H1 (cell line): Measurements from ENCODE around the gene KCNJ5.

Source experiments
- ASH2L ChIP-seq: fragments of 200-600, 300-600 bp; sonication (generic); IDR thresholded peaks from one replicate; pipeline ENCODE4 v1.7.1; 2017; ENCODE audit warnings: low read length
- BRCA1 ChIP-seq: IDR thresholded peaks from 2 replicates; pipeline ENCODE4 v1.6.1; 2012; ENCODE audit warnings: low read depth, low read length, improper control_type of control experiment
- CTCF ChIP-seq, 3 experiments: IDR thresholded peaks; 1 replicate in 2 of 3; 2 replicates in 1 of 3; pipeline versions ENCODE4 v1.5.1 to v1.6.1; 2011; ENCODE audit warnings: low read length in 3 of 3, mild to moderate bottlenecking in 3 of 3, inconsistent platforms in 2 of 3, low read depth in 1 of 3, moderate library complexity in 1 of 3; ENCODE audit not compliant: insufficient read depth in 1 of 3; ENCODE audit errors: control extremely low read depth in 1 of 3
- EZH2 ChIP-seq: fragments of 200-600 bp; sonication (generic); IDR thresholded peaks from 2 replicates; pipeline ENCODE4 v1.7.1; 2012; ENCODE audit warnings: low read depth, mild to moderate bottlenecking, moderate library complexity, low read length, inconsistent platforms; ENCODE audit not compliant: severe bottlenecking
- JUN ChIP-seq: IDR thresholded peaks from 2 replicates; pipeline ENCODE4 v1.6.1; 2011; ENCODE audit warnings: low read depth, mild to moderate bottlenecking, improper control_type of control experiment, low read length
- JUND ChIP-seq: IDR thresholded peaks from 2 replicates; pipeline ENCODE4 v1.6.1; 2011; ENCODE audit warnings: mild to moderate bottlenecking, improper control_type of control experiment, low read length
- KDM1A ChIP-seq: fragments of 200-600, 300-600 bp; sonication (generic); IDR thresholded peaks from 2 replicates; pipeline ENCODE4 v1.7.1; 2016; ENCODE audit warnings: mild to moderate bottlenecking, low read length, borderline replicate concordance
- MAFK ChIP-seq: IDR thresholded peaks from 2 replicates; pipeline ENCODE4 v1.6.1; 2012; ENCODE audit warnings: low read depth, mild to moderate bottlenecking, improper control_type of control experiment, low read length
- POLR2A ChIP-seq, 2 experiments: IDR thresholded peaks; 1 replicate in 1 of 2; 2 replicates in 1 of 2; pipeline ENCODE4 v1.6.1; 2011; ENCODE audit warnings: low read depth in 2 of 2, low read length in 2 of 2, mild to moderate bottlenecking in 2 of 2; ENCODE audit errors: control extremely low read depth in 1 of 2
- POLR2AphosphoS5 ChIP-seq: IDR thresholded peaks from 2 replicates; pipeline ENCODE4 v1.6.1; 2011; ENCODE audit warnings: low read depth, low read length
- RAD21 ChIP-seq, 2 experiments: IDR thresholded peaks in 1 of 2; conservative IDR thresholded peaks in 1 of 2; 2 replicates each; pipeline ENCODE4 v1.6.1; 2011; ENCODE audit warnings: low read depth in 2 of 2, low read length in 2 of 2, improper control_type of control experiment in 1 of 2, inconsistent platforms in 1 of 2, mild to moderate bottlenecking in 1 of 2, moderate library complexity in 1 of 2
- SP1 ChIP-seq: IDR thresholded peaks from 2 replicates; pipeline ENCODE4 v1.6.1; 2011; ENCODE audit warnings: low read depth, low read length
- SUZ12 ChIP-seq: fragments of 200-600 bp; sonication (generic); IDR thresholded peaks from 2 replicates; pipeline ENCODE4 v1.6.1; 2012; ENCODE audit warnings: mild to moderate bottlenecking, inconsistent platforms, low read length, moderate library complexity, mixed read lengths

- no peak for TF ChIP-seq ASH2L
- no peak for TF ChIP-seq RAD21 (IDR thresholded peaks at IDR 0.05 in 1 of 2, conservative IDR thresholded peaks at IDR 0.05 in 1 of 2; ENCODE audit: low read depth in 2 of 2, low read length in 2 of 2)
- no peak for TF ChIP-seq POLR2AphosphoS5
- TF ChIP-seq SUZ12, result no peak
- TF ChIP-seq POLR2A (IDR thresholded peaks at IDR 0.05; ENCODE audit: control extremely low read depth in 1 of 2, low read depth in 2 of 2, low read length in 2 of 2), result no peak
- no peak for TF ChIP-seq BRCA1
- TF ChIP-seq EZH2, result no peak
- TF ChIP-seq JUND, result no peak
- no peak for TF ChIP-seq JUN
- no peak for TF ChIP-seq KDM1A
- no peak for TF ChIP-seq CTCF (IDR thresholded peaks at IDR 0.05; ENCODE audit: control extremely low read depth in 1 of 3, insufficient read depth in 1 of 3, low read depth in 1 of 3, low read length in 3 of 3)
- no peak for TF ChIP-seq SP1
- TF ChIP-seq MAFK, result no peak
These were observed 35.4 kb downstream of the KCNJ5 start for GRCh38 chr11:128926437-128927107.
